ENCODE data around the gene ZC3H6.
"Not testable (repeated sequence)": the region's sequence is repeated elsewhere in the genome, so short reads cannot be mapped to it uniquely, and the experiment has no call there.

Gene ZC3H6

GRCh38 chr2:112340475-112341267 is 65.3 kb downstream of the ZC3H6 start:
- no peak for DNase-seq

- DNase-seq, result no peak
Measured at GRCh38 chr2:112342067-112342550, 66.7 kb downstream of the ZC3H6 start.

- no peak for DNase-seq
Measured at GRCh38 chr2:112343827-112344585, 68.6 kb downstream of the ZC3H6 start.

- no peak for DNase-seq
Measured at GRCh38 chr2:112345030-112346027, 69.9 kb downstream of the ZC3H6 start.

- not testable (repeated sequence) for DNase-seq
Measured at GRCh38 chr2:112352292-112352691, 76.9 kb downstream of the ZC3H6 start.

- DNase-seq, result not testable (repeated sequence)
Measured at GRCh38 chr2:112352809-112353603, 77.6 kb downstream of the ZC3H6 start.

GRCh38 chr2:112354335-112354734 is 78.9 kb downstream of the ZC3H6 start:
- not testable (repeated sequence) for DNase-seq

GRCh38 chr2:112360055-112360454 is 84.7 kb downstream of the ZC3H6 start:
- DNase-seq, result not testable (repeated sequence)
